Endothelial cell of umbilical vein (primary cell): ENCODE measurements around the gene ADCY9. TPM values are rescaled to one million over a fixed set of nuclear protein-coding genes. Genes with fewer than 3 reads are reported as not detected.

ENCODE experiments used
- BruUV-seq: library from RNA; stranded (reverse); fragments of 400-500 nt; replicated peaks from 2 replicates; lab custom pipeline; 2021; lab: Mats Ljungman, UMichigan
- CTCF ChIA-PET: fragments of 300-600, 350-600 bp; sonication (Branson Sonifier 250); formaldehyde crosslinking; loops from one replicate; lab custom pipeline; 2021; ENCODE audit warnings: antibody characterized with exemption, inconsistent platforms; lab: Charles Lee
- POLR2A ChIA-PET: fragments of 300-600, 350-600 bp; sonication (Branson Sonifier 250); formaldehyde crosslinking; loops from one replicate; lab custom pipeline; 2021; ENCODE audit warnings: antibody characterized with exemption, inconsistent platforms; lab: Charles Lee
- DNase-seq: peaks from one replicate; pipeline ENCODE4 v3.0.0-alpha.2; 2011; ENCODE audit warnings: low read depth, low spot score
- FAIRE-seq: peaks from 2 replicates; lab custom pipeline; 2011; peaks lifted over from hg19 to GRCh38; lab: Jason Lieb, UNC
- H2AFZ ChIP-seq: 2 replicates; pipeline ENCODE4 v1.6.0; 2012; ENCODE audit warnings: low read depth, low read length, control low read depth, inconsistent platforms
- H3K27ac ChIP-seq: 2 replicates; pipeline ENCODE4 v1.5.1; 2011; ENCODE audit warnings: low read depth, mild to moderate bottlenecking, control low read depth, low read length, moderate library complexity; ENCODE audit not compliant: insufficient read depth
- H3K27me3 ChIP-seq, 2 experiments: 2 replicates each; pipeline versions ENCODE4 v1.6.0 to v1.6.1; 2011; ENCODE audit warnings: low read length in 2 of 2, mixed read lengths in 1 of 2; ENCODE audit not compliant: control insufficient read depth in 2 of 2, insufficient read depth in 2 of 2
- H3K36me3 ChIP-seq, 2 experiments: 2 replicates in 1 of 2; 3 replicates in 1 of 2; pipeline ENCODE4 v1.5.1; 2011; ENCODE audit warnings: low read length in 2 of 2, mild to moderate bottlenecking in 1 of 2, moderate library complexity in 1 of 2; ENCODE audit not compliant: control insufficient read depth in 2 of 2, insufficient read depth in 2 of 2; ENCODE audit errors: extremely low read depth in 1 of 2
- H3K4me1 ChIP-seq: 3 replicates; pipeline ENCODE4 v1.5.1; 2011; ENCODE audit warnings: mild to moderate bottlenecking, low read length; ENCODE audit not compliant: control insufficient read depth, insufficient read depth; ENCODE audit errors: extremely low read depth
- H3K4me2 ChIP-seq: 2 replicates; pipeline ENCODE4 v1.6.1; 2011; ENCODE audit warnings: low read length, control low read depth, mixed read lengths; ENCODE audit not compliant: insufficient read depth
- H3K4me3 ChIP-seq, 3 experiments: fragments of 200-600 bp in 1 of 3; sonication (generic), shearing (Covaris generic) in 1 of 3; replicated peaks in 1 of 3; 2 replicates each; pipeline ENCODE4 v1.5.1; 2011 to 2016; ENCODE audit warnings: control low read depth in 3 of 3, low read length in 3 of 3, mild to moderate bottlenecking in 2 of 3, inconsistent platforms in 1 of 3, low read depth in 1 of 3, moderate library complexity in 1 of 3; ENCODE audit not compliant: insufficient read depth in 1 of 3
- H3K79me2 ChIP-seq: 2 replicates; pipeline ENCODE4 v1.6.0; 2012; ENCODE audit warnings: low read length, inconsistent platforms; ENCODE audit not compliant: control insufficient read depth, insufficient read depth
- H3K9ac ChIP-seq: replicated peaks from 2 replicates; pipeline ENCODE3; 2011; ENCODE audit warnings: low read length, control low read depth; ENCODE audit not compliant: insufficient read depth; ENCODE audit errors: extremely low read depth
- H3K9me1 ChIP-seq: replicated peaks from 3 replicates; pipeline ENCODE4 v1.6.0; 2011; ENCODE audit warnings: mild to moderate bottlenecking, low read length; ENCODE audit not compliant: control insufficient read depth, insufficient read depth; ENCODE audit errors: extremely low read depth
- H3K9me3 ChIP-seq: replicated peaks from 2 replicates; pipeline ENCODE4 v1.5.1; 2012; ENCODE audit warnings: low read length, inconsistent platforms; ENCODE audit not compliant: control insufficient read depth, insufficient read depth
- H4K20me1 ChIP-seq: replicated peaks from 2 replicates; pipeline ENCODE3; 2011; ENCODE audit warnings: mild to moderate bottlenecking, low read length; ENCODE audit not compliant: control insufficient read depth, insufficient read depth; ENCODE audit errors: extremely low read depth
- EZH2 ChIP-seq: IDR thresholded peaks from 2 replicates; pipeline ENCODE4 v1.6.1; 2012; ENCODE audit warnings: borderline replicate concordance, low read depth, mild to moderate bottlenecking, moderate library complexity, low read length, inconsistent platforms; ENCODE audit not compliant: severe bottlenecking
- FOS ChIP-seq: IDR thresholded peaks from 2 replicates; pipeline ENCODE4 v1.6.1; 2011; ENCODE audit warnings: mild to moderate bottlenecking, low read length, moderate library complexity, borderline replicate concordance; ENCODE audit not compliant: insufficient read depth
- GATA2 ChIP-seq: IDR thresholded peaks from 2 replicates; pipeline ENCODE4 v1.7.0; 2011; ENCODE audit warnings: low read depth, mild to moderate bottlenecking, moderate library complexity, mixed read lengths, low read length; ENCODE audit not compliant: insufficient read length, insufficient read depth
- JUN ChIP-seq: IDR thresholded peaks from 2 replicates; pipeline ENCODE4 v1.6.1; 2011; ENCODE audit warnings: borderline replicate concordance, low read depth; ENCODE audit not compliant: insufficient read length, insufficient read depth
- MAX ChIP-seq: IDR thresholded peaks from 2 replicates; pipeline ENCODE4 v1.6.1; 2011; ENCODE audit not compliant: insufficient read depth, insufficient read length
- MYC ChIP-seq: IDR thresholded peaks from one replicate; pipeline ENCODE4 v1.6.1; 2011; ENCODE audit warnings: mild to moderate bottlenecking, low read depth, low read length
- POLR2A ChIP-seq: IDR thresholded peaks from 2 replicates; pipeline ENCODE4 v1.6.1; 2012; ENCODE audit warnings: low read depth, mild to moderate bottlenecking, control low read depth, low read length
- POLR2AphosphoS5 ChIP-seq: IDR thresholded peaks from 2 replicates; pipeline ENCODE4 v1.6.1; 2012; ENCODE audit warnings: low read depth, mild to moderate bottlenecking, control low read depth, low read length, moderate library complexity; ENCODE audit not compliant: insufficient read depth
- dilution Hi-C: fragments of 300-500 bp; cut with MboI; formaldehyde crosslinking; loops from one replicate; pipeline ENCODE4 v1.15.0; 2019; ENCODE audit warnings: low sequenced_read_pairs; ENCODE audit not compliant: extremely low pct_ligation_motif_present
- intact Hi-C: fragments of 100-400 bp; cut with micrococcal nuclease; formaldehyde crosslinking; loops from one replicate; pipeline ENCODE4 v1.10.0; 2022
- polyA plus RNA-seq, 4 experiments: library from polyadenylated mRNA; depleted of rRNA in 3 of 4; stranded (reverse) in 3 of 4; unstranded in 1 of 4; fragments of >200 nt; gene quantifications; 2 replicates each; pipeline versions ENCODE4 v1.2.1 to v1.2.3, GENCODE V29; 2011 to 2012; ENCODE audit warnings: missing spikeins in 1 of 4
- total RNA-seq: library from RNA; stranded (reverse); gene quantifications from 2 replicates; pipeline ENCODE4 v1.2.3, GENCODE V29; 2021
- TF ChIP-seq, protein P1 (sequence below), 2 donors: IDR thresholded peaks; 1 replicate in 1 of 2; 2 replicates in 1 of 2; pipeline ENCODE4 v1.5.1; 2011; ENCODE audit warnings: low read length in 2 of 2, mild to moderate bottlenecking in 2 of 2, moderate library complexity in 2 of 2, control low read depth in 1 of 2, inconsistent platforms in 1 of 2, low read depth in 1 of 2; ENCODE audit not compliant: insufficient read depth in 1 of 2; ENCODE audit errors: extremely low read depth in 1 of 2

Gene ADCY9
- total and polyA plus RNA-seq, 2 donors (not counting 3 experiments of a cell fraction or from before 2014, with no cell fraction given): 6.8 to 14.0 TPM

- H3K79me2 ChIP-seq: no peaks in the 10 kb centered on the region
- no peak overlapping the region for H3K4me2 ChIP-seq
- ChIA-PET POLR2A (no interaction called here), CTCF (interaction anchor here (0.5 to 5.7 kb wide), 4 partner anchors 133 to 177 kb away, joined by 3 to 33 read pairs (median 4); no protein-coding TSS in a partner anchor)
- FAIRE-seq (no peak), DNase-seq (no peak)
- intact Hi-C loops (loop anchor here (2.0 to 5.0 kb wide), 2 partner anchors 66 to 137 kb away; no protein-coding TSS in a partner anchor), dilution Hi-C loops (no loop called here)
- no TSS peak for BruUV-seq
- H3K4me1 ChIP-seq: peaks cover 17% of the 10 kb centered on the region
- peak overlapping the region in 1 of 3 experiments; percentile 42 for H3K4me3 ChIP-seq
- no peaks in the 10 kb centered on the region for H3K36me3 ChIP-seq
- H3K27ac ChIP-seq: no peak overlapping the region
- H3K9me3 ChIP-seq: no peaks in the 10 kb centered on the region
- H4K20me1 ChIP-seq: no peaks in the 10 kb centered on the region
- no peaks in the 10 kb centered on the region for H3K9me1 ChIP-seq
- H3K9ac ChIP-seq: no peak overlapping the region
- H2AFZ ChIP-seq: peak overlapping the region; percentile 58
- no peaks in the 10 kb centered on the region for H3K27me3 ChIP-seq
- no peak for TF ChIP-seq JUN
- no peak for TF ChIP-seq GATA2
- TF ChIP-seq, protein P1, sequence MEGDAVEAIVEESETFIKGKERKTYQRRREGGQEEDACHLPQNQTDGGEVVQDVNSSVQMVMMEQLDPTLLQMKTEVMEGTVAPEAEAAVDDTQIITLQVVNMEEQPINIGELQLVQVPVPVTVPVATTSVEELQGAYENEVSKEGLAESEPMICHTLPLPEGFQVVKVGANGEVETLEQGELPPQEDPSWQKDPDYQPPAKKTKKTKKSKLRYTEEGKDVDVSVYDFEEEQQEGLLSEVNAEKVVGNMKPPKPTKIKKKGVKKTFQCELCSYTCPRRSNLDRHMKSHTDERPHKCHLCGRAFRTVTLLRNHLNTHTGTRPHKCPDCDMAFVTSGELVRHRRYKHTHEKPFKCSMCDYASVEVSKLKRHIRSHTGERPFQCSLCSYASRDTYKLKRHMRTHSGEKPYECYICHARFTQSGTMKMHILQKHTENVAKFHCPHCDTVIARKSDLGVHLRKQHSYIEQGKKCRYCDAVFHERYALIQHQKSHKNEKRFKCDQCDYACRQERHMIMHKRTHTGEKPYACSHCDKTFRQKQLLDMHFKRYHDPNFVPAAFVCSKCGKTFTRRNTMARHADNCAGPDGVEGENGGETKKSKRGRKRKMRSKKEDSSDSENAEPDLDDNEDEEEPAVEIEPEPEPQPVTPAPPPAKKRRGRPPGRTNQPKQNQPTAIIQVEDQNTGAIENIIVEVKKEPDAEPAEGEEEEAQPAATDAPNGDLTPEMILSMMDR (IDR thresholded peaks at IDR 0.05; ENCODE audit: extremely low read depth in 1 of 2, insufficient read depth in 1 of 2, low read depth in 1 of 2, low read length in 2 of 2): no peak
- no peak for TF ChIP-seq POLR2AphosphoS5
- TF ChIP-seq FOS: no peak
- TF ChIP-seq MYC: no peak
- no peak for TF ChIP-seq POLR2A
- no peak for TF ChIP-seq EZH2
- no peak for TF ChIP-seq MAX
These were observed 308 bp downstream of the ADCY9 start for GRCh38 chr16:4115949-4116318.
